ENCODE measurements around the gene WASHC4.

Gene WASHC4

DNA sequence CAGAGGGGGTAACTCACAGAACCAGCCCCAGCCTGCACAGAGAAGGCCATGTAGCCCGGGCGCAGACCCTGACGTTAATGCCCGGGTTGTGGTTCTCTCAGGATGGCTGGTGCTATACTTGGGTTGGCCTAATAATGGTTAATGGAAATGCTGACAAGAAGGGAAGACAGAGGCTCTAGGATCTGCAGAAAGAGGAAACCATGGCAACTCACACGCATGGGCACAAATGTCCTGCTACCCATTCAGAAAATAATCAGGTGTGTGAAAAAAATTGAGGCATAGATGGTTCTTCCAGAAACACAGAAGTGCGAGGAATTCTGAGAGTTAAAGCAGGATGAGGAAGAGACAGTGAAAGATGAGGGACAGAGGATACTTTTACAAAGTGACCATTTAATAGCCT lies 94.7 kb downstream of the WASHC4 start:
- Histone ChIP-seq H3K27me3 (ENCODE audit: insufficient read depth, low read length, poor library complexity, severe bottlenecking) (no peaks in the 10 kb centered on the region), H3K9me2 (replicated peaks; ENCODE audit: low read depth, low read length) (no peaks in the 10 kb centered on the region), H3K4me1 (ENCODE audit: insufficient read depth, low read length, poor library complexity, severe bottlenecking) (peaks cover 16% of the 10 kb centered on the region), H3K9ac (ENCODE audit: low read depth, low read length, poor library complexity, severe bottlenecking) (no peak overlapping the region), H4K20me1 (ENCODE audit: insufficient read depth, low read length, poor library complexity, severe bottlenecking) (no peaks in the 10 kb centered on the region), H3K4me3 (ENCODE audit: low read length, poor library complexity, severe bottlenecking) (no peak overlapping the region), H3K9me3 (ENCODE audit: insufficient read depth, low read depth, low read length) (no peaks in the 10 kb centered on the region), H3F3A (ENCODE audit: low read depth) (no peaks in the 10 kb centered on the region), H3K79me2 (ENCODE audit: insufficient read depth, low read length) (no peaks in the 10 kb centered on the region), H2AFZ (ENCODE audit: low read length) (no peak overlapping the region), H3K36me3 (ENCODE audit: insufficient read depth, low read length) (no peaks in the 10 kb centered on the region; the same call in 1 of the 2 replicates), H3K4me2 (ENCODE audit: low read depth, low read length, poor library complexity, severe bottlenecking) (no peak overlapping the region)
- TF ChIP-seq EZH2phosphoT487 (IDR thresholded peaks at IDR 0.05; ENCODE audit: borderline replicate concordance): no peak
- TF ChIP-seq, protein P1, sequence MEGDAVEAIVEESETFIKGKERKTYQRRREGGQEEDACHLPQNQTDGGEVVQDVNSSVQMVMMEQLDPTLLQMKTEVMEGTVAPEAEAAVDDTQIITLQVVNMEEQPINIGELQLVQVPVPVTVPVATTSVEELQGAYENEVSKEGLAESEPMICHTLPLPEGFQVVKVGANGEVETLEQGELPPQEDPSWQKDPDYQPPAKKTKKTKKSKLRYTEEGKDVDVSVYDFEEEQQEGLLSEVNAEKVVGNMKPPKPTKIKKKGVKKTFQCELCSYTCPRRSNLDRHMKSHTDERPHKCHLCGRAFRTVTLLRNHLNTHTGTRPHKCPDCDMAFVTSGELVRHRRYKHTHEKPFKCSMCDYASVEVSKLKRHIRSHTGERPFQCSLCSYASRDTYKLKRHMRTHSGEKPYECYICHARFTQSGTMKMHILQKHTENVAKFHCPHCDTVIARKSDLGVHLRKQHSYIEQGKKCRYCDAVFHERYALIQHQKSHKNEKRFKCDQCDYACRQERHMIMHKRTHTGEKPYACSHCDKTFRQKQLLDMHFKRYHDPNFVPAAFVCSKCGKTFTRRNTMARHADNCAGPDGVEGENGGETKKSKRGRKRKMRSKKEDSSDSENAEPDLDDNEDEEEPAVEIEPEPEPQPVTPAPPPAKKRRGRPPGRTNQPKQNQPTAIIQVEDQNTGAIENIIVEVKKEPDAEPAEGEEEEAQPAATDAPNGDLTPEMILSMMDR (conservative IDR thresholded peaks at IDR 0.05; ENCODE audit: low read length): no peak

DNA sequence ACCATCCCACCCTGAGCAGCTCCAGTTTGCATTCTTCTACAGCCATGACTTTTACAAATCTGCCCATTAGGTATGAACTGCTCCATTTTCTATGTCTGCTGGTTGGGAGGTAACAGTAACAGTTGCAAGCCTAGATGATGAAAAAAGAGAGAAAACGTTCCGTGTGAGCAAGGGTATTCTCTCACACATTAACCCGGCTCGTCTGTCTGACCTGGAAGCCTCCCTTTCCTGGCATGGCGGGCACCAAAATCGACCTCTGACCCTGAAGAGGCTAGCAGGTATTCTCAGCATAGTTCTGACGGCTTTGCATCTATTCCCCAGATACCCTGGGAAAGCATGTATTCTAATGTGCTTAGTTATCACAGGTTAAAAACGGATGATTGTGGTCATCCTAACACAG lies 96.6 kb downstream of the WASHC4 start:
- Histone ChIP-seq H3F3A (ENCODE audit: low read depth) (no peaks in the 10 kb centered on the region), H2AFZ (ENCODE audit: low read length) (no peak overlapping the region), H3K4me1 (ENCODE audit: insufficient read depth, low read length, poor library complexity, severe bottlenecking) (peaks cover 9% of the 10 kb centered on the region), H3K4me2 (ENCODE audit: low read depth, low read length, poor library complexity, severe bottlenecking) (no peak overlapping the region), H3K79me2 (ENCODE audit: insufficient read depth, low read length) (no peaks in the 10 kb centered on the region), H3K9me2 (replicated peaks; ENCODE audit: low read depth, low read length) (no peaks in the 10 kb centered on the region), H3K9me3 (ENCODE audit: insufficient read depth, low read depth, low read length) (no peaks in the 10 kb centered on the region), H3K27me3 (ENCODE audit: insufficient read depth, low read length, poor library complexity, severe bottlenecking) (no peaks in the 10 kb centered on the region), H3K36me3 (ENCODE audit: insufficient read depth, low read length) (no peaks in the 10 kb centered on the region; the same call in 1 of the 2 replicates), H3K4me3 (ENCODE audit: low read length, poor library complexity, severe bottlenecking) (no peak overlapping the region), H3K9ac (ENCODE audit: low read depth, low read length, poor library complexity, severe bottlenecking) (no peak overlapping the region), H4K20me1 (ENCODE audit: insufficient read depth, low read length, poor library complexity, severe bottlenecking) (no peaks in the 10 kb centered on the region)
- TF ChIP-seq, protein P1 (conservative IDR thresholded peaks at IDR 0.05; ENCODE audit: low read length): no peak
- no peak for TF ChIP-seq EZH2phosphoT487 (IDR thresholded peaks at IDR 0.05; ENCODE audit: borderline replicate concordance)

DNA sequence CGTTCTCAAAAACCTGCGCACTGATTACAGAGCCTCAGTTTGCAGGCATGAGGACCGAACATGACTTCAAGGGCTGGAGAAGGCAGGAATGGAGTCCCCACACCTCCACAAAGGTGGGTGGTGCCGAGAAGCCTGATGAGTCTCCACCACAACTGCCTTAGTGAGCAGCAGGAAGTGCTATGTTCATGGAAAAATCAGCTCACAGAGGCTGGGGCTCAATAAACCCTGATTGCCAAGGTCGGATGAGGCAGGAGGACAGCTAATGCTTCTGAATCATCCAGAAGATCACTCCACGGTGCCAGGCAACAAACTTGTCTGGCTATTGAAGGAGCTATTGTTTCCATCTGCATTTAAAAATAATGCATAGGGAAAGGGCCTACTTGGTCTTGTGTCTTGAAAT lies 97.4 kb downstream of the WASHC4 start:
- H3K9ac ChIP-seq (ENCODE audit: low read depth, low read length, poor library complexity, severe bottlenecking): no peak overlapping the region
- peaks cover 5% of the 10 kb centered on the region for H3K4me1 ChIP-seq (ENCODE audit: insufficient read depth, low read length, poor library complexity, severe bottlenecking)
- no peaks in the 10 kb centered on the region; the same call in 1 of the 2 replicates for H3K36me3 ChIP-seq (ENCODE audit: insufficient read depth, low read length)
- H3K4me2 ChIP-seq (ENCODE audit: low read depth, low read length, poor library complexity, severe bottlenecking): no peak overlapping the region
- no peak overlapping the region for H2AFZ ChIP-seq (ENCODE audit: low read length)
- no peaks in the 10 kb centered on the region for H3K9me3 ChIP-seq (ENCODE audit: insufficient read depth, low read depth, low read length)
- H3K9me2 ChIP-seq (replicated peaks; ENCODE audit: low read depth, low read length): no peaks in the 10 kb centered on the region
- no peak for TF ChIP-seq EZH2phosphoT487 (IDR thresholded peaks at IDR 0.05; ENCODE audit: borderline replicate concordance)
- TF ChIP-seq, protein P1 (conservative IDR thresholded peaks at IDR 0.05; ENCODE audit: low read length): no peak
- H3K4me3 ChIP-seq (ENCODE audit: low read length, poor library complexity, severe bottlenecking): no peak overlapping the region
- H3F3A ChIP-seq (ENCODE audit: low read depth): no peaks in the 10 kb centered on the region
- no peaks in the 10 kb centered on the region for H3K79me2 ChIP-seq (ENCODE audit: insufficient read depth, low read length)
- H4K20me1 ChIP-seq (ENCODE audit: insufficient read depth, low read length, poor library complexity, severe bottlenecking): no peaks in the 10 kb centered on the region
- no peaks in the 10 kb centered on the region for H3K27me3 ChIP-seq (ENCODE audit: insufficient read depth, low read length, poor library complexity, severe bottlenecking)
